Caco-2 (cell line): ENCODE results near the gene KCNIP4. TPM values are rescaled to one million over a fixed set of nuclear protein-coding genes. Genes with fewer than 3 reads are reported as not detected.

Experiments
- BruUV-seq: library from RNA; stranded (reverse); fragments of 400-500 nt; replicated peaks from 2 replicates; lab custom pipeline; 2021; lab: Mats Ljungman, UMichigan
- CTCF ChIA-PET: fragments of 300-600 bp; sonication (Branson Sonifier 250); formaldehyde crosslinking; loops from one replicate; lab custom pipeline; 2022; ENCODE audit warnings: antibody characterized with exemption; lab: Charles Lee
- POLR2A ChIA-PET: fragments of 300-600 bp; sonication (Branson Sonifier 250); formaldehyde crosslinking; loops from one replicate; lab custom pipeline; 2022; ENCODE audit warnings: antibody characterized with exemption; lab: Charles Lee
- DNase-seq, 2 experiments: peaks; one replicate each; pipeline versions ENCODE4 v3.0.0 to v3.0.0-alpha.2; 2020 to 2022
- H3K27me3 ChIP-seq: replicated peaks from 2 replicates; pipeline ENCODE4 v1.6.0; 2011; ENCODE audit warnings: low read length; ENCODE audit not compliant: control insufficient read depth, insufficient read depth
- H3K36me3 ChIP-seq: 2 replicates; pipeline ENCODE4 v1.5.1; 2011; ENCODE audit warnings: low read length; ENCODE audit not compliant: control insufficient read depth, insufficient read depth
- H3K4me1 ChIP-seq: fragments of 250-450 bp; sonication (Bioruptor Pico); 2 replicates; pipeline ENCODE4 v1.5.1; 2020; ENCODE audit warnings: mild to moderate bottlenecking
- H3K4me3 ChIP-seq: 2 replicates; pipeline ENCODE4 v1.5.1; 2011; ENCODE audit warnings: low read depth, mild to moderate bottlenecking, control low read depth, low read length
- H3K9me3 ChIP-seq: fragments of 250-450 bp; sonication (Bioruptor Pico); 2 replicates; pipeline ENCODE4 v1.5.1; 2020; ENCODE audit warnings: mild to moderate bottlenecking, moderate library complexity
- H3K27ac Mint-ChIP-seq: one replicate; pipeline ENCODE4 v1.8.0; 2022; ENCODE audit warnings: mixed read lengths; ENCODE audit not compliant: unreplicated experiment
- H3K27me3 Mint-ChIP-seq: one replicate; pipeline ENCODE4 v1.8.0; 2022; ENCODE audit warnings: mixed read lengths; ENCODE audit not compliant: insufficient read depth, unreplicated experiment
- H3K36me3 Mint-ChIP-seq: one replicate; pipeline ENCODE4 v1.8.0; 2022; ENCODE audit warnings: mild to moderate bottlenecking, mixed read lengths; ENCODE audit not compliant: insufficient read depth, unreplicated experiment
- H3K4me1 Mint-ChIP-seq: one replicate; pipeline ENCODE4 v1.8.0; 2022; ENCODE audit warnings: low read depth, mixed read lengths; ENCODE audit not compliant: unreplicated experiment
- H3K4me3 Mint-ChIP-seq: one replicate; pipeline ENCODE4 v1.8.0; 2022; ENCODE audit warnings: mild to moderate bottlenecking, moderate library complexity, mixed read lengths; ENCODE audit not compliant: unreplicated experiment
- H3K9me3 Mint-ChIP-seq: one replicate; pipeline ENCODE4 v1.8.0; 2022; ENCODE audit warnings: mixed read lengths; ENCODE audit not compliant: unreplicated experiment
- intact Hi-C: fragments of 100-400 bp; cut with micrococcal nuclease; formaldehyde crosslinking; loops from one replicate; pipeline ENCODE4 v1.10.0; 2022; ENCODE audit not compliant: unreplicated experiment
- total RNA-seq: library from RNA; stranded (reverse); gene quantifications from 2 replicates; pipeline ENCODE4 v1.2.3, GENCODE V29; 2022
- TF ChIP-seq, protein P1 (sequence below), 2 experiments: fragments of 200-600 bp in 1 of 2; IDR thresholded peaks; 1 replicate in 1 of 2; 2 replicates in 1 of 2; pipeline versions ENCODE4 v1.5.1 to v1.8.0; 2011 to 2022; ENCODE audit warnings: antibody characterized with exemption in 1 of 2, control low read depth in 1 of 2, inconsistent platforms in 1 of 2, low read depth in 1 of 2, low read length in 1 of 2, mild to moderate bottlenecking in 1 of 2, moderate library complexity in 1 of 2; ENCODE audit not compliant: insufficient read depth in 1 of 2, severe bottlenecking in 1 of 2, unreplicated experiment in 1 of 2

Gene KCNIP4
- total RNA-seq, 1 experiment from 2014 or later = not detected

DNA sequence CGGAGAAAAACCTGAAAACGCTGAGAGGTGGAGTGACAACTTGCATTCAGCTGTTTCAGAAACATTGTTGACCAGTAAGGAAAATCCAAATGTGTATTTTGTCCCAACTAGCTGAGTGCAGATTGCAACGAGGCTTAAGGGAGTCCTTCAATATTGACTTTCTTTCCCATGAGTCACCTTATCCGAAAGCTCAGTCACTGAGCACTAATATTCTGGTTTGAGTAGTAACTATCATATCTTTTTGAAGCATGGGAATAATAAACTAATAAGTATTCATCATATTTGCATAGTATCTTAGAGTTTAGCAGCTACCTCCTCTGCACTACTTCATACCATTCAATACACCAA is 644.1 kb downstream of the KCNIP4 start:
- no peak overlapping the region for H3K27ac Mint-ChIP-seq
- Histone ChIP-seq H3K9me3 (no peaks in the 10 kb centered on the region), H3K4me3 (no peak overlapping the region), H3K27me3 (no peaks in the 10 kb centered on the region), H3K4me1 (no peaks in the 10 kb centered on the region), H3K36me3 (no peaks in the 10 kb centered on the region)
- no peaks in the 10 kb centered on the region for H3K9me3 Mint-ChIP-seq
- H3K36me3 Mint-ChIP-seq = no peaks in the 10 kb centered on the region
- H3K27me3 Mint-ChIP-seq = peaks cover 12% of the 10 kb centered on the region
- no peak for DNase-seq
- TF ChIP-seq, protein P1, sequence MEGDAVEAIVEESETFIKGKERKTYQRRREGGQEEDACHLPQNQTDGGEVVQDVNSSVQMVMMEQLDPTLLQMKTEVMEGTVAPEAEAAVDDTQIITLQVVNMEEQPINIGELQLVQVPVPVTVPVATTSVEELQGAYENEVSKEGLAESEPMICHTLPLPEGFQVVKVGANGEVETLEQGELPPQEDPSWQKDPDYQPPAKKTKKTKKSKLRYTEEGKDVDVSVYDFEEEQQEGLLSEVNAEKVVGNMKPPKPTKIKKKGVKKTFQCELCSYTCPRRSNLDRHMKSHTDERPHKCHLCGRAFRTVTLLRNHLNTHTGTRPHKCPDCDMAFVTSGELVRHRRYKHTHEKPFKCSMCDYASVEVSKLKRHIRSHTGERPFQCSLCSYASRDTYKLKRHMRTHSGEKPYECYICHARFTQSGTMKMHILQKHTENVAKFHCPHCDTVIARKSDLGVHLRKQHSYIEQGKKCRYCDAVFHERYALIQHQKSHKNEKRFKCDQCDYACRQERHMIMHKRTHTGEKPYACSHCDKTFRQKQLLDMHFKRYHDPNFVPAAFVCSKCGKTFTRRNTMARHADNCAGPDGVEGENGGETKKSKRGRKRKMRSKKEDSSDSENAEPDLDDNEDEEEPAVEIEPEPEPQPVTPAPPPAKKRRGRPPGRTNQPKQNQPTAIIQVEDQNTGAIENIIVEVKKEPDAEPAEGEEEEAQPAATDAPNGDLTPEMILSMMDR (IDR thresholded peaks at IDR 0.05; ENCODE audit: insufficient read depth in 1 of 2, low read depth in 1 of 2, low read length in 1 of 2, severe bottlenecking in 1 of 2, unreplicated experiment in 1 of 2) = no peak
- intact Hi-C loops = no loop called here
- CTCF ChIA-PET = no interaction called here
- BruUV-seq = no TSS peak
- H3K4me3 Mint-ChIP-seq = no peak overlapping the region
- POLR2A ChIA-PET = no interaction called here
- no peaks in the 10 kb centered on the region for H3K4me1 Mint-ChIP-seq

DNA sequence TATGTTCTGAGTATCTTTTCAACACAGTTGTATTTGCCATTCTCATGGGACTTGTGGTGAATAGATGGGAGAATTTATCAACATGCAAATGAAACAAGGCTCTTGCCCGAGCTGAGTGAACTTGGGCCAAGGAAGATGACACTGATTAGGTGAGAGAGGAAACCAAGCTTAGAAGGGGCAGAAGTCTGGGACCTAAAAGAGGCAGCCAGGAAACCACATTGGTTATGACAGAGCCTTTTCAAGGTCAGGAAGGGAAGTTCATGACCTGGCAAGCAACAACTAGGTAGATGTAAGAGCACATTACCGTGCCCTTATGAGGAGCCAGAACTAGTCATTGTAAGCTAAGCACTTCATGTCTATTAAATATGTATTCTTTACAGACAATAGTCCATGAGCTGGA is 658.0 kb downstream of the KCNIP4 start:
- H3K9me3 Mint-ChIP-seq = no peaks in the 10 kb centered on the region
- no peak for DNase-seq
- H3K9me3 ChIP-seq = no peaks in the 10 kb centered on the region
- no peaks in the 10 kb centered on the region for H3K27me3 ChIP-seq
- H3K27ac Mint-ChIP-seq = no peak overlapping the region
- H3K27me3 Mint-ChIP-seq = peaks cover 3% of the 10 kb centered on the region
- TF ChIP-seq, protein P1 (IDR thresholded peaks at IDR 0.05; ENCODE audit: insufficient read depth in 1 of 2, low read depth in 1 of 2, low read length in 1 of 2, severe bottlenecking in 1 of 2, unreplicated experiment in 1 of 2) = no peak
- no peak overlapping the region for H3K4me3 Mint-ChIP-seq
- ChIA-PET POLR2A (no interaction called here), CTCF (no interaction called here)
- no TSS peak for BruUV-seq
- no peaks in the 10 kb centered on the region for H3K36me3 Mint-ChIP-seq
- H3K4me1 ChIP-seq = peaks cover 3% of the 10 kb centered on the region; the same call in 1 of the 2 replicates
- no peaks in the 10 kb centered on the region for H3K36me3 ChIP-seq
- intact Hi-C loops = no loop called here
- peaks cover 8% of the 10 kb centered on the region for H3K4me1 Mint-ChIP-seq
- H3K4me3 ChIP-seq = no peak overlapping the region

- Histone ChIP-seq H3K36me3 (no peaks in the 10 kb centered on the region), H3K4me3 (no peak overlapping the region), H3K9me3 (no peaks in the 10 kb centered on the region), H3K27me3 (no peaks in the 10 kb centered on the region), H3K4me1 (no peaks in the 10 kb centered on the region)
- TF ChIP-seq, protein P1 (IDR thresholded peaks at IDR 0.05; ENCODE audit: insufficient read depth in 1 of 2, low read depth in 1 of 2, low read length in 1 of 2, severe bottlenecking in 1 of 2, unreplicated experiment in 1 of 2) = no peak
- ChIA-PET POLR2A (no interaction called here), CTCF (no interaction called here)
- Mint-ChIP-seq H3K4me1 (no peaks in the 10 kb centered on the region), H3K27ac (no peak overlapping the region), H3K4me3 (no peak overlapping the region), H3K36me3 (no peaks in the 10 kb centered on the region), H3K27me3 (no peaks in the 10 kb centered on the region), H3K9me3 (no peaks in the 10 kb centered on the region)
- intact Hi-C loops = no loop called here
- no peak for DNase-seq
- no TSS peak for BruUV-seq
Observed at GRCh38 chr4:21276046-21276445, 672.5 kb downstream of the KCNIP4 start.
